ENCODE results near the gene TREML2. TPM values are rescaled to one million over a fixed set of nuclear protein-coding genes. Genes with fewer than 3 reads are reported as not detected.

The TREML2 gene
- total RNA-seq, 2 donors from 2014 or later: not detected

- Histone ChIP-seq H3K4me1 (no peaks in the 10 kb centered on the region), H3K27me3 (no peaks in the 10 kb centered on the region), H3K9me3 (no peaks in the 10 kb centered on the region), H3K4me3 (no peak overlapping the region), H3K36me3 (replicated peaks in 1 of 2; ENCODE audit: insufficient read depth in 1 of 2, low read depth in 2 of 2) (no peaks in the 10 kb centered on the region), H3K27ac (no peak overlapping the region)
- intact Hi-C loops (cut with DNase I): no loop called here
- 47 to 62% methylated on average over 8 of the region's 8 CpGs for WGBS, 2 donors
- DNase-seq: no peak
- TF ChIP-seq CTCF (IDR thresholded peaks at IDR 0.05) (no peak), POLR2A (IDR thresholded peaks at IDR 0.05) (no peak)
- ATAC-seq: no peak
These were observed 820 bp upstream of the TREML2 start for GRCh38 chr6:41201764-41202173.

GRCh38 chr6:41200296-41200900 is 551 bp downstream of the TREML2 start:
- no peak for ATAC-seq

GRCh38 chr6:41199552-41200246 is 1.2 kb downstream of the TREML2 start:
- Histone ChIP-seq H3K4me1 (no peaks in the 10 kb centered on the region), H3K27me3 (no peaks in the 10 kb centered on the region), H3K9me3 (no peaks in the 10 kb centered on the region), H3K4me3 (no peak overlapping the region), H3K27ac (peak overlapping the region in 1 of 4 donors; percentile 50), H3K36me3 (replicated peaks in 1 of 2; ENCODE audit: insufficient read depth in 1 of 2, low read depth in 2 of 2) (no peaks in the 10 kb centered on the region)
- intact Hi-C loops (cut with DNase I): no loop called here
- DNase-seq (no peak), ATAC-seq (no peak)
- TF ChIP-seq CTCF (IDR thresholded peaks at IDR 0.05) (no peak), POLR2A (IDR thresholded peaks at IDR 0.05) (no peak)
- WGBS, 2 donors: 87 to 88% methylated on average over 1 of the region's 1 CpG

More at GRCh38 chr6:41200296-41200900, 551 bp downstream of the TREML2 start:
- peak in 1 of 4 donors; percentile 54 for DNase-seq
- no peaks in the 10 kb centered on the region for H3K4me1 ChIP-seq
- TF ChIP-seq POLR2A (IDR thresholded peaks at IDR 0.05) (no peak), CTCF (IDR thresholded peaks at IDR 0.05) (no peak)
- WGBS, 2 donors: 81 to 92% methylated on average over 2 of the region's 2 CpGs
- H3K27me3 ChIP-seq: no peaks in the 10 kb centered on the region
- no peaks in the 10 kb centered on the region for H3K9me3 ChIP-seq
- intact Hi-C loops (cut with DNase I): no loop called here
- no peaks in the 10 kb centered on the region for H3K36me3 ChIP-seq (replicated peaks in 1 of 2; ENCODE audit: insufficient read depth in 1 of 2, low read depth in 2 of 2)
- H3K4me3 ChIP-seq: no peak overlapping the region
- H3K27ac ChIP-seq: peak overlapping the region in 2 of 4 donors; percentile 16 to 50

GRCh38 chr6:41197234-41197633 is 3.7 kb downstream of the TREML2 start:
- intact Hi-C loops (cut with DNase I): no loop called here
- TF ChIP-seq POLR2A (IDR thresholded peaks at IDR 0.05): no peak
- no peak for TF ChIP-seq CTCF (IDR thresholded peaks at IDR 0.05)
- DNase-seq (no peak), ATAC-seq (no peak)
- Histone ChIP-seq H3K36me3 (replicated peaks in 1 of 2; ENCODE audit: insufficient read depth in 1 of 2, low read depth in 2 of 2) (no peaks in the 10 kb centered on the region), H3K9me3 (no peaks in the 10 kb centered on the region), H3K4me1 (no peaks in the 10 kb centered on the region), H3K27me3 (no peaks in the 10 kb centered on the region), H3K27ac (no peak overlapping the region), H3K4me3 (no peak overlapping the region)
- WGBS, 2 donors: 89 to 93% methylated on average over 3 of the region's 3 CpGs
